OCI-LY7 (cell line): ENCODE measurements around the gene NAA60. TPM values are rescaled to one million over a fixed set of nuclear protein-coding genes. Genes with fewer than 3 reads are reported as not detected.
"Not testable (repeated sequence)": the region's sequence is repeated elsewhere in the genome, so short reads cannot be mapped to it uniquely, and the experiment has no call there.

ENCODE experiments used
- BruUV-seq: library from RNA; stranded (reverse); fragments of 400-500 nt; replicated peaks from 2 replicates; lab custom pipeline; 2021; lab: Mats Ljungman, UMichigan
- CTCF ChIA-PET: fragments of 300-600 bp; sonication (Branson Sonifier 250); formaldehyde crosslinking; loops from one replicate; lab custom pipeline; 2022; ENCODE audit warnings: antibody characterized with exemption; ENCODE audit not compliant: unreplicated experiment; lab: Charles Lee
- POLR2A ChIA-PET: fragments of 300-600 bp; sonication (Branson Sonifier 250); formaldehyde crosslinking; loops from one replicate; lab custom pipeline; 2022; ENCODE audit warnings: antibody characterized with exemption; lab: Charles Lee
- DNase-seq: peaks from one replicate; pipeline ENCODE4 v3.0.0-alpha.2; 2015; ENCODE audit warnings: low spot score
- H2AFZ ChIP-seq: fragments of 200-600 bp; sonication (generic), shearing (Covaris generic); 2 replicates; pipeline ENCODE4 v1.6.1; 2014; ENCODE audit warnings: mild to moderate bottlenecking, antibody characterized with exemption, low read length, moderate library complexity
- H3K27ac ChIP-seq: fragments of 200-600 bp; sonication (generic); 2 replicates; pipeline ENCODE4 v1.5.1; 2014; ENCODE audit warnings: mixed run types, low read depth, mild to moderate bottlenecking, moderate library complexity, low read length, inconsistent platforms; ENCODE audit not compliant: poor library complexity, severe bottlenecking
- H3K36me3 ChIP-seq: fragments of 200-600 bp; sonication (generic); 2 replicates; pipeline ENCODE4 v1.6.1; 2014; ENCODE audit warnings: mild to moderate bottlenecking, antibody characterized with exemption, low read length, moderate library complexity, mixed read lengths; ENCODE audit not compliant: insufficient read depth
- H3K4me1 ChIP-seq: fragments of 200-600 bp; sonication (generic); 2 replicates; pipeline ENCODE4 v1.5.1; 2014; ENCODE audit warnings: mild to moderate bottlenecking, low read length; ENCODE audit not compliant: insufficient read depth, poor library complexity, severe bottlenecking
- H3K4me2 ChIP-seq: fragments of 200-600 bp; sonication (generic); 2 replicates; pipeline ENCODE4 v1.6.1; 2014; ENCODE audit warnings: mild to moderate bottlenecking, low read length
- H3K4me3 ChIP-seq: fragments of 200-600 bp; sonication (generic); 2 replicates; pipeline ENCODE4 v1.5.1; 2014; ENCODE audit warnings: mild to moderate bottlenecking, low read depth, low read length; ENCODE audit not compliant: poor library complexity, severe bottlenecking
- H3K79me2 ChIP-seq: fragments of 200-600 bp; sonication (generic); 2 replicates; pipeline ENCODE4 v1.6.1; 2016; ENCODE audit warnings: low read depth, mild to moderate bottlenecking, low read length, moderate library complexity, mixed read lengths; ENCODE audit not compliant: insufficient read depth
- H3K9me2 ChIP-seq: fragments of 200-600 bp; sonication (generic); 2 replicates; pipeline ENCODE4 v1.6.1; 2016; ENCODE audit warnings: mild to moderate bottlenecking, low read length, mixed read lengths; ENCODE audit not compliant: insufficient read depth
- H3K9me3 ChIP-seq: fragments of 200-600 bp; sonication (generic); 2 replicates; pipeline ENCODE4 v1.6.1; 2014; ENCODE audit warnings: mild to moderate bottlenecking, mixed run types, low read length, mixed read lengths
- H4K20me1 ChIP-seq: fragments of 200-600 bp; sonication (generic); 2 replicates; pipeline ENCODE4 v1.6.1; 2014; ENCODE audit warnings: mild to moderate bottlenecking, antibody characterized with exemption, low read length, moderate library complexity, mixed read lengths; ENCODE audit not compliant: insufficient read depth
- EZH2phosphoT487 ChIP-seq: fragments of 200-600 bp; sonication (generic); IDR thresholded peaks from 2 replicates; pipeline ENCODE4 v1.6.1; 2018; ENCODE audit warnings: low read depth, borderline replicate concordance, mild to moderate bottlenecking, mixed run types, antibody characterized with exemption, low read length, moderate library complexity, mixed read lengths
- intact Hi-C: fragments of 100-400 bp; cut with micrococcal nuclease; formaldehyde crosslinking; loops from one replicate; pipeline ENCODE4 v1.10.0; 2022; ENCODE audit not compliant: unreplicated experiment
- total RNA-seq, 2 experiments: library from RNA; depleted of rRNA in 1 of 2; stranded (reverse); fragments of >200 nt in 1 of 2; shearing (Covaris generic) in 1 of 2; gene quantifications; 2 replicates each; pipeline ENCODE4 v1.2.3, GENCODE V29; 2014 to 2022
- TF ChIP-seq, protein P1 (sequence below): fragments of 200-600 bp; sonication (generic); conservative IDR thresholded peaks from 2 replicates; pipeline ENCODE4 v1.5.1; 2014; ENCODE audit warnings: mild to moderate bottlenecking, antibody characterized with exemption, low read length, moderate library complexity, mixed read lengths

Gene NAA60
- total RNA-seq, 2 experiments from 2014 or later, result 24.8 to 40.1 TPM

DNA sequence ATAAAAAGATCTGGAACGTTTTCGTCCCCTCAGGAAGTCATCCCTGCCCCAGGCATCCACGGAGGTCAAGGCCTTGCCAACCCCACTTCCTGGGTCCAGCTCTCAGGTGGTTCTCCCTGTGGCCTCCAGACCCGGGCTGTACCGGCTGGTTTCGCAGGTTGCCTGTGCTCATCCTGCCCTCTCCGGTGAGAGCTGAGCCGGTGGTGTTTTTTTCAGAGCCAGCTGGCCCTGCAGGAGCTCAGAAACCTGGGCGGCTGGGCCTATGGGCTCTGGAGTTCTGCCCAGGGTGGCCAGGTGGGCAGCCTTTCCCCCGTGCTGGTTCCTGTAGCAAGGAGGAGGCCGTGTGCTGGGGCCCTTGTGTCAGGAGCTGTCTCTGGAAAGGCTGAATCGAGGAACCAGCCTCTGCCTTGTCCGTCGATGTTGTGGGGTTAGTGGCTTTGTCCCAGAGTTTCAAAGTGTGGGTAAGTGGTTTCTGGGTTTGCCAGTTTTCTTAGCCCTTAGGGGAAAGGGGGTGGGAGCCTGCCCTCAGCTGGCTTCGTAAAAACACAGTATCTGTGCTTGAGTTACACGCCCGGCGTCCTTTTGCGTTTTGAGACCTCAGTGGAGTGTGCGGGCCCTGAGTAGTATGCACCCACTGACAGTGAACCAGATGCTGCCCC, 28.2 kb downstream of the NAA60 start:
- TF ChIP-seq, protein P1, sequence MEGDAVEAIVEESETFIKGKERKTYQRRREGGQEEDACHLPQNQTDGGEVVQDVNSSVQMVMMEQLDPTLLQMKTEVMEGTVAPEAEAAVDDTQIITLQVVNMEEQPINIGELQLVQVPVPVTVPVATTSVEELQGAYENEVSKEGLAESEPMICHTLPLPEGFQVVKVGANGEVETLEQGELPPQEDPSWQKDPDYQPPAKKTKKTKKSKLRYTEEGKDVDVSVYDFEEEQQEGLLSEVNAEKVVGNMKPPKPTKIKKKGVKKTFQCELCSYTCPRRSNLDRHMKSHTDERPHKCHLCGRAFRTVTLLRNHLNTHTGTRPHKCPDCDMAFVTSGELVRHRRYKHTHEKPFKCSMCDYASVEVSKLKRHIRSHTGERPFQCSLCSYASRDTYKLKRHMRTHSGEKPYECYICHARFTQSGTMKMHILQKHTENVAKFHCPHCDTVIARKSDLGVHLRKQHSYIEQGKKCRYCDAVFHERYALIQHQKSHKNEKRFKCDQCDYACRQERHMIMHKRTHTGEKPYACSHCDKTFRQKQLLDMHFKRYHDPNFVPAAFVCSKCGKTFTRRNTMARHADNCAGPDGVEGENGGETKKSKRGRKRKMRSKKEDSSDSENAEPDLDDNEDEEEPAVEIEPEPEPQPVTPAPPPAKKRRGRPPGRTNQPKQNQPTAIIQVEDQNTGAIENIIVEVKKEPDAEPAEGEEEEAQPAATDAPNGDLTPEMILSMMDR, result no peak
- no peak for TF ChIP-seq EZH2phosphoT487
- no peak overlapping the region for H3K27ac ChIP-seq
- no peaks in the 10 kb centered on the region for H4K20me1 ChIP-seq
- peaks cover 41% of the 10 kb centered on the region for H3K36me3 ChIP-seq
- no peak overlapping the region for H2AFZ ChIP-seq
- no peak overlapping the region for H3K4me3 ChIP-seq
- H3K4me2 ChIP-seq, result no peak overlapping the region
- H3K9me2 ChIP-seq, result no peaks in the 10 kb centered on the region
- H3K79me2 ChIP-seq, result peaks cover 12% of the 10 kb centered on the region
- no peak for DNase-seq
- intact Hi-C loops, result no loop called here
- no TSS peak for BruUV-seq
- peaks cover 3% of the 10 kb centered on the region for H3K4me1 ChIP-seq
- POLR2A ChIA-PET, result interaction anchor here (0.6 kb wide), 1 partner anchor 137 kb away, joined by 3 read pairs; no protein-coding TSS in a partner anchor
- CTCF ChIA-PET, result no interaction called here
- H3K9me3 ChIP-seq, result no peaks in the 10 kb centered on the region

DNA sequence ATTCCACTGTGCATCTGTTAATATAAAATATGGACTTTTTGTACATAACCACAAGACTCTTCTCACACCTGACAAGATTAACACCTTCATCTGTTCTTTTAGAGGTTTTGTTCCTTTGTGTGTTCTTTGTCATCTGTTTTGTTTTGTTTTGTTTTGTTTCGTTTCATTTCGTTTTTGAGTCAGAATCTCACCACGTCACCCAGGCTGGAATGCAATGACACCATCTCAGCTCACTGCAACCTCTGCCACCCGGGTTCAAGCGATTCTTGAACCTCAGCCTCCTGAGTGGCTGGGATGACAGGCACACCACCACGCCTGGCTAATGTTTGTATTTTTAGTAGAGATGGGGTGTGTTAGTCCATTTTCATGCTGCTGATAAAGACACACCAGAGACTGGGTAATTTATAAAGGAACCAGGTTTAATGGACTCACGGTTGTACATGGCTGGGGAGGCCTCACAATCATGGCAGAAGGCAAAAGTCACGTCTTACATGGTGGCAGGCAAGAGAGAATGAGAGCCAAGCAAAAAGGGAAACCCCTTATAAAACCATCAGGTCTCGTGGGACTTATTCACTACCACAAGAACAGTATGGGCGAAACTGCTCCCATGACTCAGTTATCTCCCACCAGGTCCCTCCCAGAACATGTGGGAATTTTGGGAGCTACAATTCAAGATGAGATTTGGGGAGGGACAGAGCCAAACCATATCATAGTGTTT, 29.6 kb downstream of the NAA60 start:
- POLR2A ChIA-PET, result no interaction called here
- Histone ChIP-seq H3K9me2 (no peaks in the 10 kb centered on the region), H3K36me3 (peaks cover 29% of the 10 kb centered on the region), H3K4me1 (no peaks in the 10 kb centered on the region), H2AFZ (no peak overlapping the region), H3K9me3 (no peaks in the 10 kb centered on the region), H3K4me3 (no peak overlapping the region), H3K79me2 (peaks cover 4% of the 10 kb centered on the region), H3K27ac (no peak overlapping the region), H4K20me1 (no peaks in the 10 kb centered on the region), H3K4me2 (no peak overlapping the region)
- CTCF ChIA-PET, result no interaction called here
- no peak for DNase-seq
- BruUV-seq, result no TSS peak
- intact Hi-C loops, result no loop called here
- TF ChIP-seq, protein P1, result no peak
- no peak for TF ChIP-seq EZH2phosphoT487

DNA sequence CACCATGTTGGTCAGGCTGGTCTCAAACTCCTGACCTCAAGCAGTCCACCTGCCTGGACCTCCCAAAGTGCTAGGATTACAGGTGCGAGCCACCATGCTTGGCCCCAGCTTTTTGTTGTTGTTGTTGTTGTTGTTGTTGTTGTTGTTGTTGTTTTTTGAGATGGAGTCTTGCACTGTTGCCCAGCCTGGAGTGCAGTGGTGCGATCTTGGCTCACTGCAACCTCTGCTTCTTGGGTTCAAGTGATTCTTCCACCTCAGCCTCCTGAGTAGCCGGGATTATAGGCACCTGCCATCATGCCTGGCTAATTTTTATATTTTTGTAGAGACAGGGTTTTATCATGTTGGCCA, 30.1 kb downstream of the NAA60 start:
- H3K36me3 ChIP-seq, result peaks cover 28% of the 10 kb centered on the region
- intact Hi-C loops, H3K4me3 ChIP-seq, DNase-seq, H3K4me1 ChIP-seq, H3K79me2 ChIP-seq, H4K20me1 ChIP-seq, H3K27ac ChIP-seq, POLR2A ChIA-PET, BruUV-seq, H2AFZ ChIP-seq, CTCF ChIA-PET, H3K4me2 ChIP-seq, H3K9me2 ChIP-seq, H3K9me3 ChIP-seq: not testable (repeated sequence)
